NCI-H1048 (cell line): ENCODE measurements around the gene CARMIL1.

Experiments
- DNase-seq: peaks from one replicate; lab custom pipeline; 2025; lab: John Stamatoyannopoulos, UW

The CARMIL1 gene

DNA sequence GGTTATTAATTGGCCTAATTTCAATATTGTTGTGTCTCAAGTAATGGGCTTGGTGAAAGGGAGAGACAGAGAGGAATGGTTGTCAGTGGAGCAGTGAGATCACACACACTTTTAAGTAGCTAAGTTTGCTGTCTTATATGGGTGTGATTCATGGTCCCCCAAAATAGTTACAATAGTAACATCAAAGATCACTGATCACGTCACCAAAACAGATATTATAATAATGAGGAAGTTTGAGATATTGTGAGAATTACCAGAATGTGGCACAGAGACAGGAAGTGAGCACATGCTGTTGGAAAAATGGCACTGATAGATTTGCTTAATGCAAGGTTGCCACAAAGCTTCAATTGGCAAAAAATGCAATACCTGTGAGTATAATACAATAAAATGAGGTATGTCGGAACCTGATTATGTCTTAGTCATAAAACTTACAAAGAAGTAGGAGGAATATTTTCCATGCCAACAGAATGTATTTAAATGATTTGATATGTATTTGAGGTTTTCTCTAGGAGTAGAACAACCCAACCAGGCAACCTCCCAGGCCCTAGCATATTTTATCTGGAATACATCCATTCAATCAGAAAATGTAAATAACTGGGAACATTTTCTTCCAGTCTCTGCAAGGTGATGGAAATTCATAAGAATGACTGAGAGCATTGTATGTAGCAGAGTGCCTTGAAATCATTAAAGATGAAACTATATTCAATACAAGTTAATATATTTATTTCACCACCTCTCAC, 167.8 kb downstream of the CARMIL1 start:
- no peak for DNase-seq

DNA sequence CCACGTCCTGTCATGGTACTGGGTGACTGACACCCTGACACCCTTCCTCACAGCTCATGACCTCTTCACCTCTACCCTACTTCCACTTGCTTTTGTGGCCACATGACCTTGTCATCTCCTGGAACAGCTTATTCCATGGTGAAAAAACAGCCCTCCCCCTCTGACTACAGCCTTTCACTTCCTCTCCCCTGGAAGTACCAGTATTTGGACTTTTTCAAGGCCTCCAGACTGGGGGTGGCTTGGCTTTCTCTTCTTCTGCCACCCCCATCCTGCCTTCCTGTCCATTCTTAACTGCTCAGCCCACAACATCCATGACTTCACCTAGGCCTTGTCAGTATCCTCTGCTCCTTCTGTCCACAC, 168.4 kb downstream of the CARMIL1 start:
- no peak for DNase-seq

- no peak for DNase-seq
These were observed 169.9 kb downstream of the CARMIL1 start for GRCh38 chr6:25448965-25449538.

DNA sequence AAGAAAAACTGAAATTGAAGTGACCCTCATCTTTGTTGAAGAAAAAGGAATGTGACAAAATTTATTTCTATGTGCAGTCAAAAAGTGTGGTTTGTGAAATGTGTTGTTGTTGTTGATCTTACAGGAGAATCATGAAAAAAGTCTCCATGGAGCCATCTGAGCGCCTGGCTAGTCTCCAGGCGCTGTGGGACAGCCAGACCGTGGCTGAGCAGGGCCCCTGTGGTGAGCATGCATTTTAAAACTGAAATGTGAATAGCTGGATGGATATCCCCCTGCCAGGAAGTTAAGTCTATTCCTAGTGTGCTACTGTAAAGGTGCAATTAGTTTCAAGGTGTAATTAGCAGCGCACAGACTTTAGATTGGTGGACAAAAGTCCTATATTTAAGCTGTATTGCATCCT, 170.6 kb downstream of the CARMIL1 start:
- DNase-seq = no peak

DNA sequence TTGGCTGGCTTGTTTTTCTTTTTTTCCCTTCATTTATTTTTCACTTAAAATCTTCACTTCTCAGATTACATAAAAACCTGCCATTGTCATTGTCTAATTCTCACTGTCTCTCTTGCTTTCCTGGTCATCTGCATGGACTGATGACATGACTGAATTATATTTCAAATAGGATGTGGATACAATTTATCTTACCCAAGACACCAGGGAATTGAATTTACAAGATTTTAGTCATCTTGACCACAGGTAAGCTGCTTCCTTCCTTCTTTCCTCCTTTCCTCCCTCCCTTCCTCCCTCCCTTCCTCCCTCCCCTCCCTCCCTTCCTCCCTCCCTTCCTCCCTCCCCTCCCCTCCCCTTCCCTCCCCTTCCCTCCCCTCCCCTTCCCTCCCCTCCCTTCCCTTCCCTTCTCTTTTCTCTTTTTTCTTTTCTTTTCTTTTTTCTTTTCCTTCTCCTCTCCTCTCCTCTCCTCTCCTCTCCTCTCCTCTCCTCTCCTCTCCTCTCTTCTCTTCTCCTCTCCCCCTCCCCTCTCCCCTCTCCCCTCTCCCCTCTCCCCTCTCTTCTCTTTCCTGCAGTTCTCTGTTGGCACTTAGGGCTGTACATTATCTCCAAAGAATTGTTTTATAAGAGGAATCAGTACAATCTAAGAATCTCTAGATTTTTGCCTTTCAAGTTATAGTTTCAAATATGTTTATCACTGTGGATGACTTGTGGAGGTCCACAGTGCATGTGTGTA, 171.5 kb downstream of the CARMIL1 start:
- no peak for DNase-seq

DNA sequence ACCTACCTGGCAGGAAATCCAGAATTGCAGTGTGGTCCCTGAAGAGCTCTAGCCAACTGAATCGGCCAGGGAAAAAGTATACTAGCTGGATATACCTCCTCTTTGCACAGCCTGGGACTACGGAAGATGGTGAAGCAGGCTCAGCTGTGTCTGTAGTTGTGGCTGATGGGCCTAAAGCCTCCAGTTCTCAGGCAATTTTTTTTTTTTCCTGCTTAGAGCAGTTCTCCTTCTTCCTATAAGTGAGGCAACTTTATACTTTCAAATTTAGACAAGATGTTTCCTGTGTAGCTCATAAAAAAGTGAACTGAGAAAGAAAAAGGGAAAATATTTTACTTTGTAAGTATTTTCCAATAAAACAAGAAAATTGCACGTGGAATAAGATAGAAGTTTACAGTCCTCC, 172.9 kb downstream of the CARMIL1 start:
- no peak for DNase-seq

DNA sequence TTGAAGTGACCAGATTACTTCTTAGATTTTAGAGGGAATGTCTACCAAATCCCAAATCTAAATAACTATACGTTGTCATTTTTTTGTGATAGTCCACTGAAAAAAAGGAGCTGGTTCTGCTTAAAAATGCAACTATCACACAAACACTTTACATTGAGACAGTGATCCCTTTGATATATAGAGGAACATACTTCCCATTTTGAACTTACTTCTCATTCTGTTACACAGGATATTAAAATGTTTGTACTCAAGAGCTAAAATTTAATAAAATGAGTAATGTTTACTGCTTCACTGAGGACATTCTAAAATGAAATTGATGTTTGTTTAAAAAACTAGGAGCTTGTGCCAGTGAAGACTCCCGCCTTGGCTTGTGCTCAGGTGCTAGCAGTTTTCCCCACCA, 174.1 kb downstream of the CARMIL1 start:
- DNase-seq = no peak

- DNase-seq = no peak
These were observed 175.0 kb downstream of the CARMIL1 start for GRCh38 chr6:25454136-25454535.

- DNase-seq = no peak
These were observed 177.3 kb downstream of the CARMIL1 start for GRCh38 chr6:25456249-25457040.

DNA sequence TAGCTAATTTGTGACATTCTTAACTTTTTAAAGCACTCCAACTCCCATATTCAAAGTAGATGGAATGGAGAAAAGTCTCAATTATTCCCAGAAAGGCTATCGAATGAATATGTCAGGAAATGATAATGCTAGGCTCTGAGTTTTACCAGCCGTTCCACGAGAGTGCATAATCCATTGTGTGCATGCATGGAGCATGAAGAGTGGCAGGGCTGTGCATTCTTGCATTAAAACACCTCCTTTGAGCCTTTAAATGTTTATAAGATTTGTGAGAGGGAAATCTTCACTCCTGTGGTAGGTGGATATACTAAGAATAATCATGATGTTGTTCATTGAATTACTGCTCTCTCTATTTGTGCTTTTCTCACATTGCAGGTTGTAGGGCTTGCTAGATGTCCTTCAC, 178.3 kb downstream of the CARMIL1 start:
- DNase-seq = no peak

- no peak for DNase-seq
These were observed 179.3 kb downstream of the CARMIL1 start for GRCh38 chr6:25458485-25458884.

DNA sequence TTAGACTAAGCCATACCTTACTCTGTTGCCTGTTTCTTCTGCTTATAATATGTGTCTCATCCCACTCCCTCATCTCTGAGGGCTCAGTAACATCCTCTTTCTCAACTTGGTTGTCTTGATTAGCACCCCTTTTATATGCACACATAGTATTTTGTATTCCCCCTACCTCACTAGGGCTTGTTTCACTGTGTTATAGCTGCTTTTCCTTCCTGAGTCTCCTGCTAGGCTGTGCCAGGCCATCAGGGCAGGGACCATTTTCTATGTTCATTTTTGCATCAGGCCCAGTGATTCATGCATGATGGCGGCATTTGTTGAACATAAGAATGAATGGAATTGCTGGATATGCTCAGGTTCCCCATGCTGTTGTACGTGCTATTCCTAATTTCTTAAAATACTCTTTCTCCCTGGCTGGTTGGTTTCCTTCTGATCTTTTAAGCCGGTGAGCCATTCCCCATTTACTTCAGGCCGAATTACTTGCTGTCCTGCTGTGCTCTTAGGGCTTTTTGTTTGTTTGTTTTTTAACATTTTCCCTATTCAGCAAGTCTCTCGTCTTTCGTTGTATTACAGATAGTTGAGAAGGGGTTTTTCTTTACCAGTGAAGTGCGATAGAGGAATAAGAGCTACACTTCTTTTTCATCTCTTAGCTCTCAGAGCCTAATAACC, 183.2 kb downstream of the CARMIL1 start:
- DNase-seq = no peak

DNA sequence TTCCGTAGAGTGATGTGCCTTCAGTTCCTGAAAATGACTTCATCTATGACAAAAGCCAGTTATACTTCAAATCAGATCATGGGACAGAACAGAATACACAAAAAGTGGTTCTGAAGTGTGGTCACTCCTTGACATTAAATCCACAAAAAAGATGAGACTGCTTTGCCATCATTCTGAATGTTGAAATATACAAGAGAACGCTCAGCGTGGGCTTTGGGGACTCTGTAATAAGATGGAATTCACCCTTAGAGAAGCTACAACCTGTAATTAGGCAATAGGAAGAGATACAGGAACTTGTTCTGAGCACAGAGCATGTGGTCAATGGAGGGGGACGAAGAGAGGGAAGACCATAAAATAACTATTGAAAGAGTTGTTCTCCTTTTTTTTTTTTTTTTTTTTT, 184.3 kb downstream of the CARMIL1 start:
- no peak for DNase-seq

DNA sequence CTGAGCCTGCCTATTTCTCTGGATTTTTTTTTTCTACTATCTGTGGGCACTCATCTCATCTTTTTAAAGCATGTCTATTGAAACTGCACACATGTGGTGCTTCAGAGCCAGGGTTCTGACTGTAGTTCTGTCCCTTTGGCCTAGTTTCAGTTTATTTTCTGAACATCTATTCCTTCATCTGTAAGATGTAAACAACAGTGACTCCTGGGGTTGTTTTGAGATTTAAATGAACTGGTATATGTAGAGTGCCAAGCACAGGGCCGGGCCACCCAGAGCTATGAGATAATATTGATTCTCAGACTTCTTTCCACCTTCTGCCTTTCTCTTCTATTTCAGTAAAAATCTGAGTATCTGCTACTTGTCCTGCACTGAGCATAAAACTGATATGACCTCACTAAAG, 185.1 kb downstream of the CARMIL1 start:
- no peak for DNase-seq

GRCh38 chr6:25465941-25466340, 186.8 kb downstream of the CARMIL1 start:
- no peak for DNase-seq

GRCh38 chr6:25468881-25469280, 189.7 kb downstream of the CARMIL1 start:
- no peak for DNase-seq

- DNase-seq = no peak
These were observed 190.7 kb downstream of the CARMIL1 start for GRCh38 chr6:25469797-25470388.

DNA sequence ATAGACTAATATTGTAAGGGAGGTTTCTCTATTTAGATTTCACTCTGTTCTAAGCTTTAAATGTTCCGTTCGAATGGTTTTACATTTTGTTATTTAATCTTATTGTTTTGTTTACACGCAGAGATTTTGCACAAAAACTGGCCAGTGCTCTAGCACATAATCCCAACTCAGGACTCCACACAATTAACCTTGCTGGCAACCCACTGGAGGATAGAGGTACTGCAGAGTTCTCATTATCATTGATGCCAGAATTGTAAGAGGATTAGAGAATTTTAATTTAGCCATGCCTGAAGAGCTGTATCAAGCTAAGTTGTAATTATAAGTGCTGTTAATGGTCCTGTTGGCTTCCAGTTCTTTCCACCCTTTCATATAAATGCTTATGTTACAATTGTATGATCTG, 193.1 kb downstream of the CARMIL1 start:
- no peak for DNase-seq

DNA sequence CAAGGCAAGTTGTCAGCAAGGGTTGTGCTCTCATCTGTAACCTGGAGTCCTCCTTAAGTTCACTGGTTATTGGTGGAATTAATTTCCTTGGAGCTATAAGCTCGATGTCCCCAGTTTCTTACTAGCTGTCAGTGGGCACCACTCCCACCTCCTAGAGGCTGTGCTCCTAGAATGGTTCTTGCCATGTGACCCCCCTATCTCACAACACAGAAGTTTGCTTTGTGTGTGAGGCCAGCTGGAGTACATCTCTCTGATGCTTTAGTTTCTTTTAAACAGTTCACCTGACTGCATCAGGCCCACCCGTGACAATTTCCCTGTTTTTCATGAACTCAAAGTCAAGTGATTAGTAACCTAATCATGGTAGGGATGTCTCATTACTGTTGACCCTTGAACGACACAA, 193.7 kb downstream of the CARMIL1 start:
- no peak for DNase-seq

GRCh38 chr6:25473447-25473846, 194.3 kb downstream of the CARMIL1 start:
- no peak for DNase-seq

DNA sequence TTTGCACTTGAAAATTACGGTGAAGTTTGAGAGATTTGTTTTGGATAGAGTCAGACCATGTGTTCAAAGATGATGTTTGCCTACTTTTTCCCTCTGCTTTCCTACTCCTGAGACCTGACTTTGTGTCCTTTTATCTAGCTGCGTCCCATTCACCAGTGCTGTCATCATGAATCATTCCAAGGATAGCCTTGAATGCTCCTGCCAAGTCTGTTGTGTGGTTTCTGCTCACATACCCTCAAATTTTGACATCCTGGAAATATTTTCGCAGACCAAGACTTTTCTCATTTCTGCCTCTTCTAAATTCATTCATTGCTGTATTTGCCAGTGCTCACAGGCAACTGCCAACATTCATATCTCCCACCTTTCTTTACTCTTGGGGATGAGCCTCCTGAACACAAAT, 197.0 kb downstream of the CARMIL1 start:
- no peak for DNase-seq
